Ramos (cell line): ENCODE results near the gene DEFB126.
"Not testable (repeated sequence)": the region's sequence is repeated elsewhere in the genome, so short reads cannot be mapped to it uniquely, and the experiment has no call there.

Experiments
- in situ Hi-C: fragments of 300-500 bp; cut with MboI; formaldehyde crosslinking; loops from one replicate; pipeline ENCODE4 v1.14.3; 2022; ENCODE audit warnings: low sequenced_read_pairs; ENCODE audit not compliant: unreplicated experiment

The DEFB126 gene

GRCh38 chr20:142290-142689 is at the start of gene DEFB126:
Gene DEFB126, plus strand, starts transcription at chr20:142590. Its CDS starts 39 bp downstream, at chr20:142629.
- in situ Hi-C loops, result no loop called here

GRCh38 chr20:93641-94040 is 48.7 kb upstream of the DEFB126 start:
- in situ Hi-C loops, result no loop called here

- in situ Hi-C loops, result no loop called here
These were observed 47.2 kb upstream of the DEFB126 start for GRCh38 chr20:95215-95614.

GRCh38 chr20:97691-98090 is 44.7 kb upstream of the DEFB126 start:
- in situ Hi-C loops, result not testable (repeated sequence)

GRCh38 chr20:101975-102374 is 40.4 kb upstream of the DEFB126 start:
- in situ Hi-C loops, result no loop called here

GRCh38 chr20:103456-103855 is 38.9 kb upstream of the DEFB126 start:
- in situ Hi-C loops, result no loop called here

- in situ Hi-C loops, result no loop called here
These were observed 30.0 kb upstream of the DEFB126 start for GRCh38 chr20:112396-112795.

- in situ Hi-C loops, result no loop called here
These were observed 24.9 kb upstream of the DEFB126 start for GRCh38 chr20:117518-117917.

- in situ Hi-C loops, result not testable (repeated sequence)
These were observed 12.5 kb upstream of the DEFB126 start for GRCh38 chr20:129786-130323.

- in situ Hi-C loops, result no loop called here
These were observed 4.5 kb upstream of the DEFB126 start for GRCh38 chr20:137668-138490.

GRCh38 chr20:145877-146276 is 3.5 kb downstream of the DEFB126 start:
- in situ Hi-C loops, result no loop called here

- in situ Hi-C loops, result no loop called here
These were observed 9.7 kb downstream of the DEFB126 start for GRCh38 chr20:152131-152530.

- in situ Hi-C loops, result no loop called here
These were observed 14.8 kb downstream of the DEFB126 start, which contains the start of gene DEFB127 for GRCh38 chr20:157154-157553. Gene DEFB127, plus strand, starts transcription at chr20:157454. Its CDS starts 91 bp downstream, at chr20:157545.

- in situ Hi-C loops, result no loop called here
These were observed 22.2 kb downstream of the DEFB126 start for GRCh38 chr20:164618-165017.

GRCh38 chr20:168876-169275 is 26.5 kb downstream of the DEFB126 start:
- in situ Hi-C loops, result no loop called here

GRCh38 chr20:184288-184687 is 41.9 kb downstream of the DEFB126 start:
- in situ Hi-C loops, result no loop called here

- in situ Hi-C loops, result no loop called here
These were observed 45.3 kb downstream of the DEFB126 start for GRCh38 chr20:187733-188132.

- in situ Hi-C loops, result no loop called here
These were observed 47.2 kb downstream of the DEFB126 start, which contains the start of gene DEFB128 for GRCh38 chr20:189611-190010. Gene DEFB128, minus strand, starts transcription at chr20:189711. Its CDS starts 88 bp downstream, at chr20:189623.
